Measurements from ENCODE around the gene KDM5C. TPM values are rescaled to one million over a fixed set of nuclear protein-coding genes. Genes with fewer than 3 reads are reported as not detected.

Gene KDM5C
- total RNA-seq, result 107 and 135 TPM in 2 replicates

GRCh38 chrX:53224860-53225797 lies at the start of gene KDM5C:
TSS of gene KDM5C (minus strand) at chrX:53225207. CDS start at chrX:53224889, 318 bp downstream.

Other genes starting within 250 kb of the KDM5C start
- 3.9 and 11.3 TPM in 2 replicates for gene GPR173, start 176.4 kb downstream of the KDM5C start, total RNA-seq
- gene TSPYL2, start 142.8 kb downstream of the KDM5C start, total RNA-seq, result 4.2 and 5.2 TPM in 2 replicates
- gene KANTR, start 131.1 kb downstream of the KDM5C start, total RNA-seq, result 2.9 and 7.2 TPM in 2 replicates
- gene IQSEC2, start 56.4 kb upstream of the KDM5C start, total RNA-seq, result 8.3 and 12.9 TPM in 2 replicates
- gene SMC1A, start 197.4 kb upstream of the KDM5C start, total RNA-seq, result 18.8 and 61.1 TPM in 2 replicates
- gene RIBC1, start 197.7 kb upstream of the KDM5C start, total RNA-seq, result 0.33 and 2.3 TPM in 2 replicates
- gene HSD17B10, start 209.2 kb upstream of the KDM5C start, total RNA-seq, result 88.4 and 94.7 TPM in 2 replicates

All from mesangial cell (primary cell).